SK-N-SH (cell line): ENCODE results near the gene GCNT2. TPM values are rescaled to one million over a fixed set of nuclear protein-coding genes. Genes with fewer than 3 reads are reported as not detected.

Experiments used
- CTCF ChIA-PET: fragments of 300-600, 350-600 bp; formaldehyde crosslinking; extraction: SDS; loops from one replicate; lab custom pipeline; 2021; lab: Yijun Ruan, JAX
- POLR2A ChIA-PET: fragments of 350-600 bp; sonication (Branson Sonifier 250); formaldehyde crosslinking; extraction: SDS; loops from one replicate; lab custom pipeline; 2020; ENCODE audit warnings: antibody characterized with exemption, inconsistent platforms; lab: Yijun Ruan, JAX
- DNase-seq: peaks from one replicate; pipeline ENCODE4 v3.0.0; 2012
- H2AFZ ChIP-seq: fragments of 200-600 bp; sonication (generic); 2 replicates; pipeline ENCODE4 v1.8.1; 2016; ENCODE audit warnings: antibody characterized with exemption, mild to moderate bottlenecking, low read depth
- H3F3A ChIP-seq: fragments of 200-600 bp; sonication (generic); replicated peaks from 2 replicates; pipeline ENCODE3; 2016; ENCODE audit warnings: antibody characterized with exemption, mild to moderate bottlenecking; ENCODE audit not compliant: insufficient read depth
- H3K27ac ChIP-seq, 2 experiments: fragments of 200-500 bp in 1 of 2; fragments of 200-600 bp in 1 of 2; sonication (Bioruptor generic) in 1 of 2; sonication (generic), shearing (Covaris generic) in 1 of 2; 2 replicates each; pipeline versions ENCODE4 v1.5.1 to v1.6.1; 2014 to 2016; ENCODE audit warnings: low read depth in 2 of 2, inconsistent platforms in 1 of 2, low read length in 1 of 2, mild to moderate bottlenecking in 1 of 2, mixed read lengths in 1 of 2
- H3K27me3 ChIP-seq: fragments of 200-600 bp; sonication (generic), shearing (Covaris generic); 2 replicates; pipeline ENCODE4 v1.6.1; 2016; ENCODE audit warnings: mixed run types; ENCODE audit not compliant: insufficient read depth
- H3K36me3 ChIP-seq, 2 experiments: fragments of 200-500 bp in 1 of 2; fragments of 200-600 bp in 1 of 2; sonication (Bioruptor generic) in 1 of 2; sonication (generic) in 1 of 2; replicated peaks in 1 of 2; 2 replicates each; pipeline versions ENCODE3 to v1.5.1; 2014 to 2016; ENCODE audit warnings: low read length in 1 of 2, mild to moderate bottlenecking in 1 of 2; ENCODE audit not compliant: insufficient read depth in 2 of 2, control insufficient read depth in 1 of 2
- H3K4me1 ChIP-seq, 2 experiments: fragments of 200-500 bp in 1 of 2; fragments of 200-600 bp in 1 of 2; sonication (Bioruptor generic) in 1 of 2; sonication (generic), shearing (Covaris generic) in 1 of 2; 2 replicates each; pipeline versions ENCODE4 v1.5.1 to v1.6.1; 2014 to 2016; ENCODE audit warnings: low read depth in 1 of 2, low read length in 1 of 2, mixed run types in 1 of 2; ENCODE audit not compliant: insufficient read depth in 2 of 2, control insufficient read depth in 1 of 2
- H3K4me2 ChIP-seq: fragments of 200-600 bp; sonication (generic), shearing (Covaris generic); 2 replicates; pipeline ENCODE4 v1.6.1; 2017; ENCODE audit warnings: mixed run types
- H3K4me3 ChIP-seq, 2 experiments: fragments of 200-500 bp in 1 of 2; fragments of 200-600 bp in 1 of 2; sonication (Bioruptor generic) in 1 of 2; sonication (generic), shearing (Covaris generic) in 1 of 2; 2 replicates each; pipeline versions ENCODE4 v1.5.1 to v1.8.1; 2014 to 2016; ENCODE audit warnings: low read depth in 2 of 2, inconsistent platforms in 1 of 2, low read length in 1 of 2, mild to moderate bottlenecking in 1 of 2, mixed read lengths in 1 of 2, moderate library complexity in 1 of 2
- H3K79me2 ChIP-seq: fragments of 200-600 bp; sonication (generic); 2 replicates; pipeline ENCODE4 v1.8.1; 2017; ENCODE audit warnings: mild to moderate bottlenecking; ENCODE audit not compliant: insufficient read depth
- H3K9ac ChIP-seq: fragments of 200-600 bp; sonication (generic); 2 replicates; pipeline ENCODE4 v1.6.1; 2017; ENCODE audit warnings: mixed run types
- H3K9me2 ChIP-seq: fragments of 200-600 bp; sonication (generic); 2 replicates; pipeline ENCODE4 v1.6.1; 2017; ENCODE audit warnings: mixed run types
- H3K9me3 ChIP-seq: fragments of 200-600 bp; sonication (generic); 2 replicates; pipeline ENCODE4 v1.6.1; 2017; ENCODE audit warnings: mixed run types, mild to moderate bottlenecking, moderate library complexity
- H4K20me1 ChIP-seq: fragments of 200-600 bp; sonication (generic); 2 replicates; pipeline ENCODE4 v1.6.1; 2017; ENCODE audit warnings: mild to moderate bottlenecking, mixed run types; ENCODE audit not compliant: insufficient read depth
- EP300 ChIP-seq, 2 experiments: IDR thresholded peaks; 2 replicates each; pipeline versions ENCODE4 v1.4.0 to v1.6.1; 2012; ENCODE audit warnings: borderline replicate concordance in 1 of 2, low read depth in 1 of 2, low read length in 1 of 2
- EZH2phosphoT487 ChIP-seq: fragments of 200-600 bp; sonication (generic); IDR thresholded peaks from 2 replicates; pipeline ENCODE4 v1.6.1; 2017; ENCODE audit warnings: low read depth, mixed run types, mild to moderate bottlenecking, antibody characterized with exemption, moderate library complexity, borderline replicate concordance
- FOSL2 ChIP-seq: IDR thresholded peaks from 2 replicates; pipeline ENCODE4 v1.4.0; 2012; ENCODE audit warnings: low read depth, mild to moderate bottlenecking, moderate library complexity, borderline replicate concordance
- FOXM1 ChIP-seq: IDR thresholded peaks from 2 replicates; pipeline ENCODE4 v1.4.0; 2012; ENCODE audit warnings: low read depth, mild to moderate bottlenecking
- GABPA ChIP-seq: IDR thresholded peaks from 2 replicates; pipeline ENCODE4 v1.4.0; 2012; ENCODE audit warnings: low read depth, mild to moderate bottlenecking
- JUND ChIP-seq: IDR thresholded peaks from 2 replicates; pipeline ENCODE4 v1.4.0; 2012
- MAX ChIP-seq: IDR thresholded peaks from 2 replicates; pipeline ENCODE4 v1.4.0; 2012; ENCODE audit warnings: low read depth
- MEF2A ChIP-seq: IDR thresholded peaks from 2 replicates; pipeline ENCODE4 v1.4.0; 2012; ENCODE audit warnings: low read depth, borderline replicate concordance
- NRF1 ChIP-seq: IDR thresholded peaks from 2 replicates; pipeline ENCODE4 v1.6.1; 2012; ENCODE audit warnings: low read depth, mild to moderate bottlenecking, low read length
- PBX3 ChIP-seq: IDR thresholded peaks from 2 replicates; pipeline ENCODE4; 2012
- POLR2AphosphoS5 ChIP-seq: IDR thresholded peaks from 2 replicates; pipeline ENCODE4 v1.6.1; 2012; ENCODE audit warnings: low read depth, low read length
- RCOR1 ChIP-seq: fragments of 150-350 bp; IDR thresholded peaks from 2 replicates; pipeline ENCODE4 v1.6.1; 2017; ENCODE audit warnings: antibody characterized with exemption, low read length
- SIN3A ChIP-seq: IDR thresholded peaks from 2 replicates; pipeline ENCODE4 v1.6.1; 2012; ENCODE audit warnings: low read depth, mild to moderate bottlenecking, low read length, moderate library complexity, borderline replicate concordance
- SMC3 ChIP-seq: IDR thresholded peaks from 2 replicates; pipeline ENCODE4 v1.6.1; 2012; ENCODE audit warnings: low read depth, low read length, improper control_type of control experiment
- TAF1 ChIP-seq: IDR thresholded peaks from 2 replicates; pipeline ENCODE4 v1.6.1; 2012; ENCODE audit warnings: low read depth, mild to moderate bottlenecking, low read length, moderate library complexity, borderline replicate concordance
- TCF12 ChIP-seq: IDR thresholded peaks from 2 replicates; pipeline ENCODE4 v1.4.0; 2012
- TEAD4 ChIP-seq: IDR thresholded peaks from 2 replicates; pipeline ENCODE4 v1.4.0; 2012; ENCODE audit warnings: mild to moderate bottlenecking, borderline replicate concordance; ENCODE audit not compliant: insufficient read depth
- USF2 ChIP-seq: fragments of 150-350 bp; IDR thresholded peaks from 2 replicates; pipeline ENCODE4 v1.6.1; 2017; ENCODE audit warnings: antibody characterized with exemption, low read length, low read depth, borderline replicate concordance
- WGBS: methylation state at CpG from one replicate; pipeline ENCODE4 v1.1.6; 2017; ENCODE audit warnings: low lambda C conversion rate; 5-methylcytosine and 5-hydroxymethylcytosine counted together
- polyA plus RNA-seq, 3 experiments: library from polyadenylated mRNA; depleted of rRNA; stranded (reverse); fragments of >200 nt; gene quantifications; 2 replicates each; pipeline ENCODE4 v1.2.3, GENCODE V29; 2012

Gene GCNT2
- polyA plus RNA-seq, 1 of the 3 experiments (the other 2 are of a cell fraction): 0.13 TPM

GRCh38 chr6:10595731-10596664 is 74.8 kb downstream of the GCNT2 start:
- ChIA-PET POLR2A (no interaction called here), CTCF (interaction anchor here (0.6 kb wide), 1 partner anchor 85 kb away, joined by 3 read pairs; no protein-coding TSS in a partner anchor)
- H3K9me2 ChIP-seq: no peaks in the 10 kb centered on the region
- H2AFZ ChIP-seq: no peak overlapping the region
- H3K9me3 ChIP-seq: no peaks in the 10 kb centered on the region
- H3K36me3 ChIP-seq: no peaks in the 10 kb centered on the region
- H3F3A ChIP-seq: no peaks in the 10 kb centered on the region
- WGBS: 59% methylated on average over 10 of the region's 11 CpGs
- no peaks in the 10 kb centered on the region for H3K27me3 ChIP-seq
- no peaks in the 10 kb centered on the region for H3K79me2 ChIP-seq
- no peak for DNase-seq
- no peak overlapping the region for H3K9ac ChIP-seq
- no peaks in the 10 kb centered on the region for H4K20me1 ChIP-seq
- TF ChIP-seq FOXM1 (no peak), EP300 (IDR thresholded peaks at IDR 0.05; ENCODE audit: borderline replicate concordance in 1 of 2, low read depth in 1 of 2, low read length in 1 of 2) (no peak), JUND (no peak), TCF12 (no peak), GABPA (no peak), TAF1 (no peak), SMC3 (no peak), PBX3 (no peak), FOSL2 (no peak), SIN3A (no peak)
- peaks cover 0 to 5% of the 10 kb centered on the region in 2 experiments; a peak in 1 of 4 replicates for H3K4me1 ChIP-seq
- H3K4me3 ChIP-seq: no peak overlapping the region
- no peak overlapping the region for H3K27ac ChIP-seq
- H3K4me2 ChIP-seq: no peak overlapping the region

GRCh38 chr6:10597499-10598001 is 76.4 kb downstream of the GCNT2 start:
- H3K36me3 ChIP-seq: no peaks in the 10 kb centered on the region
- WGBS: 81% methylated on average over 5 of the region's 5 CpGs
- CTCF ChIA-PET: interaction anchor here (0.8 kb wide), 1 partner anchor 24 kb away, joined by 3 read pairs; no protein-coding TSS in a partner anchor
- H3K9me3 ChIP-seq: no peaks in the 10 kb centered on the region
- H3K4me3 ChIP-seq: no peak overlapping the region
- no peak overlapping the region for H3K27ac ChIP-seq
- H2AFZ ChIP-seq: no peak overlapping the region
- POLR2A ChIA-PET: no interaction called here
- H3K4me1 ChIP-seq: peaks cover 0 to 5% of the 10 kb centered on the region in 2 experiments; a peak in 1 of 4 replicates
- H3K4me2 ChIP-seq: no peak overlapping the region
- no peaks in the 10 kb centered on the region for H3K79me2 ChIP-seq
- H3F3A ChIP-seq: no peaks in the 10 kb centered on the region
- no peak overlapping the region for H3K9ac ChIP-seq
- no peaks in the 10 kb centered on the region for H4K20me1 ChIP-seq
- TF ChIP-seq TEAD4: no peak
- TF ChIP-seq MEF2A: no peak
- no peak for TF ChIP-seq POLR2AphosphoS5
- no peak for TF ChIP-seq NRF1
- TF ChIP-seq EZH2phosphoT487: no peak
- TF ChIP-seq MAX: no peak
- no peak for TF ChIP-seq USF2
- TF ChIP-seq RCOR1: no peak
- DNase-seq: no peak
- no peaks in the 10 kb centered on the region for H3K27me3 ChIP-seq
- H3K9me2 ChIP-seq: no peaks in the 10 kb centered on the region
